ENCODE measurements around the gene CHEK2.

The CHEK2 gene

GRCh38 chr22:28639321-28639720 is 102.3 kb downstream of the CHEK2 start:
- no peak for DNase-seq (ENCODE audit: extremely low spot score)
- ChIA-PET CTCF (no interaction called here), POLR2A (no interaction called here)
- TF ChIP-seq LEF1 (IDR thresholded peaks at IDR 0.05; ENCODE audit: borderline replicate concordance) (no peak), FOXM1 (IDR thresholded peaks at IDR 0.05; ENCODE audit: borderline replicate concordance) (no peak), FOXA1 (IDR thresholded peaks at IDR 0.05) (no peak), TARDBP (IDR thresholded peaks at IDR 0.05) (no peak), PKNOX1 (IDR thresholded peaks at IDR 0.05) (no peak), FOXK2 (IDR thresholded peaks at IDR 0.05) (no peak), HDGF (IDR thresholded peaks at IDR 0.05; ENCODE audit: borderline replicate concordance) (no peak), BHLHE40 (IDR thresholded peaks at IDR 0.05; ENCODE audit: borderline replicate concordance) (no peak), SP1 (IDR thresholded peaks at IDR 0.05) (no peak), L3MBTL2 (conservative IDR thresholded peaks at IDR 0.05) (no peak), CTBP1 (IDR thresholded peaks at IDR 0.05; ENCODE audit: borderline replicate concordance) (no peak), ELF4 (IDR thresholded peaks at IDR 0.05) (no peak), ZNF384 (IDR thresholded peaks at IDR 0.05) (no peak), ARNT (IDR thresholded peaks at IDR 0.05) (no peak), NFRKB (IDR thresholded peaks at IDR 0.05) (no peak), SUZ12 (IDR thresholded peaks at IDR 0.05) (no peak)
